Sigmoid colon (tissue), 3 donors: Measurements from ENCODE around the gene ACP7.

ENCODE experiments used
- CTCF ChIP-seq, 4 experiments: fragments of 450-650 bp in 3 of 4; fragments of 200-600 bp in 1 of 4; IDR thresholded peaks; one replicate each; pipeline ENCODE4 v1.5.1; 2016 to 2019; ENCODE audit warnings: antibody characterized with exemption in 4 of 4, mild to moderate bottlenecking in 3 of 4, moderate library complexity in 2 of 4
- POLR2A ChIP-seq, 2 donors: fragments of 450-650 bp; IDR thresholded peaks; one replicate each; pipeline ENCODE4 v1.6.1; 2016; ENCODE audit warnings: antibody characterized with exemption in 2 of 2, mild to moderate bottlenecking in 2 of 2, moderate library complexity in 2 of 2

- no peak for TF ChIP-seq POLR2A (IDR thresholded peaks at IDR 0.05)
- no peak for TF ChIP-seq CTCF (IDR thresholded peaks at IDR 0.05)
Measured at GRCh38 chr19:39146686-39147450, 62.7 kb downstream of the ACP7 start.
